ENCODE data around the gene PLEKHD1. TPM values are rescaled to one million over a fixed set of nuclear protein-coding genes. Genes with fewer than 3 reads are reported as not detected.

PLEKHD1 gene
- 0.08 TPM in 1 of 2 replicates, not detected in the other for total RNA-seq

GRCh38 chr14:69484444-69485314 is at the start of gene PLEKHD1:
Gene PLEKHD1, plus strand, starts transcription at chr14:69484728. Its CDS starts 238 bp downstream, at chr14:69484966.

DNA sequence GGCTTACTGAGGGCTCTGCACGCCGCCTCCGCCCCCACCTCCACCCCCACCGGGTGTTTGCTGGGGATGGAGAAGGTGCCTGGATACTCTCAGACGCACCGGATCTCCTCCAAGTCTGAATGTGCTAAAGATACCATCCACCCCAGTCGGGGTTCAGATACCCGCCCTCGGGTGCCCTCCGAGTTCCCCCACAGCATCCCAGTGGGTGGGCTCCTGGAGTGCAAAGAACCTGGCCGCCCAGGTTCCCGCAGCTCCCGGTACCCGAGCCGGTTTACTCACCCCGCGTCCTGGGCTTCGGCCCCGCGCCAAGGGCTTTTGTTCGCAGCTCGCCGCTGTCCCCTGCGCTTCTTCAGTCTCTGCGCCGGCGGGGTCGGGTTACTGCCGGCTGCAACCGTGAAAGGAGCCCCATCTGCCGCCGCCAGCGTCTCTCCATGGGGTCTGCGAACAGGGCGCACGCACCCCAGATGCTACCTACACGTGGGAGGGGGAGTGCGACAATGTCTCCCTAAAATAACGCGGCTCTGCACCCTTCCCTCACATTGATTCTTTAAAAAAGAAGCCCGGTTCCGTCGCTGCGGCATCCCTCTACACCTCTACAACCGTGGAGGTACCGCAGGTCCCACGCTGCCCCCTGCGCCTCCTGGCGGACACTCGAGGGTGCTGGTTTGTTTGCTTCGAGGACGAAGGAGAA is 89.9 kb downstream of the PLEKHD1 start, which contains the start of gene CCDC177:
Gene CCDC177, minus strand, starts transcription at position 609 of the 691 bp plus-strand sequence. CDS start 1,249 bp downstream, outside the sequence.

Other genes with a start within 250 kb of the PLEKHD1 start
- 0.48 and 1.0 TPM in 2 replicates for gene GALNT16, start 224.6 kb upstream of the PLEKHD1 start, total RNA-seq
- gene ERH, start 86.4 kb upstream of the PLEKHD1 start, total RNA-seq: 103 and 149 TPM in 2 replicates
- 76.2 and 77.0 TPM in 2 replicates for gene SLC39A9, start 86.0 kb upstream of the PLEKHD1 start, total RNA-seq
- under 0.01 and 0.16 TPM in 2 replicates for gene CCDC177, start 90.1 kb downstream of the PLEKHD1 start, total RNA-seq
- gene SUSD6, start 126.9 kb downstream of the PLEKHD1 start, total RNA-seq: 11.9 and 23.1 TPM in 2 replicates

All from epithelial cell of alveolus of lung (primary cell).